GM06990 (cell line): ENCODE results near the gene DOCK11.

Source experiments
- DNase-seq: peaks from one replicate; pipeline ENCODE4 v3.0.0-alpha.2; 2011; ENCODE audit not compliant: insufficient read length; ENCODE audit errors: extremely low read depth
- H3K27me3 ChIP-seq: replicated peaks from 2 replicates; pipeline ENCODE4 v1.6.0; 2011; ENCODE audit warnings: low read length; ENCODE audit not compliant: control insufficient read depth, insufficient read depth
- H3K36me3 ChIP-seq: 2 replicates; pipeline ENCODE4 v1.5.1; 2011; ENCODE audit warnings: low read length; ENCODE audit not compliant: control insufficient read depth, insufficient read depth
- H3K4me3 ChIP-seq: replicated peaks from 2 replicates; pipeline ENCODE4 v1.5.1; 2011; ENCODE audit warnings: low read depth, mild to moderate bottlenecking, control low read depth, low read length
- CTCF ChIP-seq: IDR thresholded peaks from 2 replicates; pipeline ENCODE4 v1.5.1; 2011; ENCODE audit warnings: low read length, control low read depth, mild to moderate bottlenecking, inconsistent platforms; ENCODE audit not compliant: insufficient read depth, poor library complexity, severe bottlenecking

The DOCK11 gene

GRCh38 chrX:118503260-118504041 is 7.8 kb downstream of the DOCK11 start:
- no peak for DNase-seq
- no peak overlapping the region for H3K4me3 ChIP-seq
- H3K36me3 ChIP-seq: no peaks in the 10 kb centered on the region
- no peaks in the 10 kb centered on the region for H3K27me3 ChIP-seq
- TF ChIP-seq CTCF: no peak

- H3K27me3 ChIP-seq: no peaks in the 10 kb centered on the region
- DNase-seq: no peak
- no peak for TF ChIP-seq CTCF
- no peaks in the 10 kb centered on the region for H3K36me3 ChIP-seq
- H3K4me3 ChIP-seq: no peak overlapping the region
Observed at GRCh38 chrX:118504581-118504980, 9.0 kb downstream of the DOCK11 start.

- DNase-seq: no peak
- H3K4me3 ChIP-seq: no peak overlapping the region
- H3K27me3 ChIP-seq: no peaks in the 10 kb centered on the region
- TF ChIP-seq CTCF: no peak
- H3K36me3 ChIP-seq: no peaks in the 10 kb centered on the region
Observed at GRCh38 chrX:118506805-118507480, 11.3 kb downstream of the DOCK11 start.

GRCh38 chrX:118507766-118508165 is 12.2 kb downstream of the DOCK11 start:
- TF ChIP-seq CTCF: no peak
- Histone ChIP-seq H3K4me3 (no peak overlapping the region), H3K27me3 (no peaks in the 10 kb centered on the region), H3K36me3 (no peaks in the 10 kb centered on the region)
- no peak for DNase-seq

GRCh38 chrX:118508221-118508620 is 12.6 kb downstream of the DOCK11 start:
- no peak for DNase-seq

More at GRCh38 chrX:118508221-118508620, 12.6 kb downstream of the DOCK11 start:
- no peaks in the 10 kb centered on the region for H3K36me3 ChIP-seq
- H3K27me3 ChIP-seq: no peaks in the 10 kb centered on the region
- no peak for TF ChIP-seq CTCF
- H3K4me3 ChIP-seq: no peak overlapping the region
